ENCODE results near the gene WASF2.

WASF2 gene

GRCh38 chr1:27448982-27449381 lies 41.0 kb downstream of the WASF2 start:
- Histone ChIP-seq H2AFZ (ENCODE audit: low read length) (no peak overlapping the region), H3K4me2 (ENCODE audit: low read length) (no peak overlapping the region), H3K9me2 (ENCODE audit: low read depth, low read length) (no peaks in the 10 kb centered on the region), H3F3A (ENCODE audit: insufficient read depth, low read length) (0 out of 2 replicates have a peak, but pooled peaks cover 5% of the 10 kb centered on the region), H3K9ac (ENCODE audit: low read length) (no peak overlapping the region), H3K79me2 (ENCODE audit: insufficient read depth, low read length) (peaks cover 54% of the 10 kb centered on the region), H3K9me3 (ENCODE audit: low read length) (no peaks in the 10 kb centered on the region), H3K4me3 (ENCODE audit: low read depth, low read length, poor library complexity, severe bottlenecking) (no peak overlapping the region), H3K4me1 (ENCODE audit: insufficient read depth, low read length, severe bottlenecking) (peaks cover 57% of the 10 kb centered on the region), H3K27ac (ENCODE audit: low read depth, low read length, poor library complexity, severe bottlenecking) (no peak overlapping the region), H3K27me3 (ENCODE audit: insufficient read depth, low read length) (no peaks in the 10 kb centered on the region), H3K36me3 (ENCODE audit: insufficient read depth, low read length) (peaks cover 38% of the 10 kb centered on the region), H4K20me1 (ENCODE audit: insufficient read depth, low read length) (no peaks in the 10 kb centered on the region)
- TF ChIP-seq EZH2 (IDR thresholded peaks at IDR 0.05; ENCODE audit: borderline replicate concordance, low read length) = no peak
- TF ChIP-seq CTCF (IDR thresholded peaks at IDR 0.05; ENCODE audit: low read length) = no peak

GRCh38 chr1:27447883-27448282 lies 42.1 kb downstream of the WASF2 start:
- Histone ChIP-seq H3K9ac (ENCODE audit: low read length) (no peak overlapping the region), H2AFZ (ENCODE audit: low read length) (no peak overlapping the region), H3K9me3 (ENCODE audit: low read length) (no peaks in the 10 kb centered on the region), H3K36me3 (ENCODE audit: insufficient read depth, low read length) (peaks cover 39% of the 10 kb centered on the region), H3K4me2 (ENCODE audit: low read length) (no peak overlapping the region), H3K27ac (ENCODE audit: low read depth, low read length, poor library complexity, severe bottlenecking) (peak overlapping the region; percentile 29), H3K4me3 (ENCODE audit: low read depth, low read length, poor library complexity, severe bottlenecking) (no peak overlapping the region), H3K9me2 (ENCODE audit: low read depth, low read length) (no peaks in the 10 kb centered on the region), H3K27me3 (ENCODE audit: insufficient read depth, low read length) (no peaks in the 10 kb centered on the region), H3K79me2 (ENCODE audit: insufficient read depth, low read length) (peaks cover 58% of the 10 kb centered on the region), H4K20me1 (ENCODE audit: insufficient read depth, low read length) (no peaks in the 10 kb centered on the region), H3K4me1 (ENCODE audit: insufficient read depth, low read length, severe bottlenecking) (peaks cover 63% of the 10 kb centered on the region), H3F3A (ENCODE audit: insufficient read depth, low read length) (0 out of 2 replicates have a peak, but pooled peaks cover 5% of the 10 kb centered on the region)
- TF ChIP-seq CTCF (IDR thresholded peaks at IDR 0.05; ENCODE audit: low read length) (no peak), EZH2 (IDR thresholded peaks at IDR 0.05; ENCODE audit: borderline replicate concordance, low read length) (no peak)

GRCh38 chr1:27447399-27447798 lies 42.6 kb downstream of the WASF2 start:
- 0 out of 2 replicates have a peak, but pooled peaks cover 5% of the 10 kb centered on the region for H3F3A ChIP-seq (ENCODE audit: insufficient read depth, low read length)
- H3K9ac ChIP-seq (ENCODE audit: low read length) = no peak overlapping the region
- H3K79me2 ChIP-seq (ENCODE audit: insufficient read depth, low read length) = peaks cover 58% of the 10 kb centered on the region
- TF ChIP-seq CTCF (IDR thresholded peaks at IDR 0.05; ENCODE audit: low read length) (no peak), EZH2 (IDR thresholded peaks at IDR 0.05; ENCODE audit: borderline replicate concordance, low read length) (no peak)
- no peak overlapping the region for H2AFZ ChIP-seq (ENCODE audit: low read length)
- H3K27me3 ChIP-seq (ENCODE audit: insufficient read depth, low read length) = no peaks in the 10 kb centered on the region
- H3K4me2 ChIP-seq (ENCODE audit: low read length) = no peak overlapping the region
- H3K4me3 ChIP-seq (ENCODE audit: low read depth, low read length, poor library complexity, severe bottlenecking) = no peak overlapping the region
- H3K9me3 ChIP-seq (ENCODE audit: low read length) = no peaks in the 10 kb centered on the region
- no peaks in the 10 kb centered on the region for H3K9me2 ChIP-seq (ENCODE audit: low read depth, low read length)
- H3K27ac ChIP-seq (ENCODE audit: low read depth, low read length, poor library complexity, severe bottlenecking) = peak overlapping the region; percentile 29
- H4K20me1 ChIP-seq (ENCODE audit: insufficient read depth, low read length) = no peaks in the 10 kb centered on the region
- peaks cover 39% of the 10 kb centered on the region for H3K36me3 ChIP-seq (ENCODE audit: insufficient read depth, low read length)
- H3K4me1 ChIP-seq (ENCODE audit: insufficient read depth, low read length, severe bottlenecking) = peaks cover 68% of the 10 kb centered on the region

Measured in OCI-LY1 (cell line).